GM18498 (cell line): ENCODE results near the gene HS6ST3.
"Not testable (repeated sequence)": the region's sequence is repeated elsewhere in the genome, so short reads cannot be mapped to it uniquely, and the experiment has no call there.

Source experiments
- ATAC-seq: cut with Tn5 transposase; IDR thresholded peaks from one replicate; pipeline ENCODE4 v1.9.1; 2021; ENCODE audit warnings: mild to moderate bottlenecking, moderate library complexity; ENCODE audit not compliant: unreplicated experiment

The HS6ST3 gene

DNA sequence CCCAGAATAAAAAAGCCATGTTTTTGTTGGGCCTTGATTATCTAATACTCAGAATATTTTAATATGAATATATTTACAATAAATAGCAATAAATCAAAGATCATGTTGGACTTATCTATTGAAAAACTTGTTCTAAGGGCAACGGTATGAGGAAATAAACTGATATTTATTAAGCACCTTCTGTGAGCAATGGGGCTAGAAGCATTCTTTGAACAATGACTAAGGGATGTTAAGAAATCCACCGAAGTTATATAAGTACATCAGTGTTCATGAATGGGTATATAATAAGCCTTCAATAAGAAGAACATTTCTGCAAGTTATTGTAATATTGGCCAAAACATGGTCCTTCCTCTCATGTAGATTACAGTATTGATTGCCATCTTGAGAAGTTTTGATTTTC is 682.5 kb downstream of the HS6ST3 start:
- ATAC-seq = no peak

- not testable (repeated sequence) for ATAC-seq
Observed at GRCh38 chr13:96778302-96778701, 688.4 kb downstream of the HS6ST3 start.

GRCh38 chr13:96779691-96780090 is 689.8 kb downstream of the HS6ST3 start:
- no peak for ATAC-seq

- no peak for ATAC-seq
Observed at GRCh38 chr13:96780105-96780504, 690.2 kb downstream of the HS6ST3 start.

DNA sequence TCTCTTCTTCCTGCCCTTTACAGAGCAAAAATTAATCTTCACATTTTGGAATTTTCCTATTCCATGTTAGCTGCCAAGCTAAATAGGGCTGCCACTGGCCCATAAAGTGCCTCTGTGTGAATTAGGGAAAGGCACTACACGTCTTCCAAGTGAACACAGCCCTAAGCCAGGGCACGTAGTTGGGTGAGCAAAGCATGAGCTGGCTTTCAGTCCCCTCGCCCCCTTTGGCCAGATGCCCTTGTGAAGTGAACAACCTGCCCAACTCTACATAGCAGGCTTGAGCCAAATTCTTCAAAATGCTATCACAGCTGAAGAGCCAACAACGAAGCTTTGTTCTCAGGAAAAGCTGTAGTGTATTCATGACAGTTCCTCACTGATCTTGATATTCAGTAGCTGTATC is 691.2 kb downstream of the HS6ST3 start:
- ATAC-seq = no peak

DNA sequence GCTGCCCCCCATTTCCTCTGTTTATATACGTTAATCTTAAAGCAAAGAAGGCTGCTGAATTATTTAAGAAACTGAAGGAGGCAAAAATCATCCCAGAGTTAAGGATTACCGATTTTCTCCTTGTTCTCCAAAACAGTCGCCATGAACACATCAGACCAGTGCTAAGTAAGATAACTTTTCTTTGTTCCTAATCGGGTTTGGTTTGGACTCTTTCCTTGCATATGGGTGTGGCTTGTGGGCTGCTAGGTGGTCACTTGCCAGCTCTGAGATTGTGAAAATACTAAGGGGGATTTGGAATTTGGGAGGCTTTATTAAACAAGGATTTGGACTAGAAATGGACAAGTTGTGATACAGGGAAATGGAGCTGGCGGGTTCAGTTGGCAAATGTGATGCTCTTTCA is 692.3 kb downstream of the HS6ST3 start:
- no peak for ATAC-seq

DNA sequence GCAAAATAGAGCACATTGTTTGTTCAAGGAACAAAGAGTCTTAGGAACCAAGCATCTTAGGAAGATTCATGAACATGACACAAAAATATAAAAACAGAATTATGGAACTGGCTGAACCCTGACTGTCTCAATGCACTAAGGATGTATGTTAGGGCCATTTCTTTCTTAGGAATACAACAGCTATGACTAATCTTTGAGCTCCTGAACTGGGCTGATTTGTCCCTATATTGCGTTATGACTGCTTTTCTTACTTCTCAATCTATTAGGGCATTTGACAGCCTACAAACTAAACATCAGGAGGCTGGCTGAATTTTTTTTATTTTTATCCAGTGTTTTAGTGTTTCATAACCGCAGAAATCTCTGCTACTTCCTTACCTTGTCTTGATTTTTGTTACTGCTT is 693.1 kb downstream of the HS6ST3 start:
- no peak for ATAC-seq

DNA sequence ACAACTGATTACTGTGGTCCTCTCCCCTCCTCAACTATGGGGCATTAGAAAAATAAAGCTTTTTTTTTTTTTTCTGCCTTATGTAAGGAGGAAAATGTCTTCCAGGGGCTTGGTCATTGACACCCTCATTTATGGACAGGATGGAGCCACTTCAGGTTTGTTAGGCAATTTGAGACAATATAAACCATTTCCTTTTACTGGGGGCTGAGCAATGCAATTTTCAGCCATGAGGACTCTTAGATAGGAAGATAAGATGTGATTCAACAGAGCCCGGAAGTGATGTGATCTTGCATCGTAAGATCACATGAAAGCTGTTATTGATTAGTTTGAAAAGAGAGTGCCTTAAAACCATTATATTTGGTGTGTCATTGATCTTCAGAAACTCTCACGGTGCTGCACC is 693.6 kb downstream of the HS6ST3 start:
- no peak for ATAC-seq

- no peak for ATAC-seq
Observed at GRCh38 chr13:96785986-96786385, 696.1 kb downstream of the HS6ST3 start.

DNA sequence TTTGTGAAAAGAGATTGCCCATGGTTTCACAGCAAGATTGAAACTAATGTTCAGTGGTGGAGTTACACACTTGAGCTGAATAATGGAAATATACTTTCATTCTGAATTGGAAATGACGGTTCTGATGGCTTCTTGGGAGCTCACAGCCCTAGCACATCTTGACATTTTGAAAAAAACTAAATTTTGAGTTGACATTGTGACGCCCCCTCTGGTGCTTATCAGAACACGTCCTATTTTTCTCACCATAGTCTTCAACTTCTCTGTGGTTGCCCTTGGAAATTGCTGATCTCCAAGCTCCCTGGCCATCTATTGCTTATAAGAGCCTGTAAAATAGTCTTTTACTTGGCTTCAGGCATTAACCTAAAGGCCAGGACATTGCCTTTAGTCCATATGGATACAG is 702.3 kb downstream of the HS6ST3 start:
- ATAC-seq = no peak

DNA sequence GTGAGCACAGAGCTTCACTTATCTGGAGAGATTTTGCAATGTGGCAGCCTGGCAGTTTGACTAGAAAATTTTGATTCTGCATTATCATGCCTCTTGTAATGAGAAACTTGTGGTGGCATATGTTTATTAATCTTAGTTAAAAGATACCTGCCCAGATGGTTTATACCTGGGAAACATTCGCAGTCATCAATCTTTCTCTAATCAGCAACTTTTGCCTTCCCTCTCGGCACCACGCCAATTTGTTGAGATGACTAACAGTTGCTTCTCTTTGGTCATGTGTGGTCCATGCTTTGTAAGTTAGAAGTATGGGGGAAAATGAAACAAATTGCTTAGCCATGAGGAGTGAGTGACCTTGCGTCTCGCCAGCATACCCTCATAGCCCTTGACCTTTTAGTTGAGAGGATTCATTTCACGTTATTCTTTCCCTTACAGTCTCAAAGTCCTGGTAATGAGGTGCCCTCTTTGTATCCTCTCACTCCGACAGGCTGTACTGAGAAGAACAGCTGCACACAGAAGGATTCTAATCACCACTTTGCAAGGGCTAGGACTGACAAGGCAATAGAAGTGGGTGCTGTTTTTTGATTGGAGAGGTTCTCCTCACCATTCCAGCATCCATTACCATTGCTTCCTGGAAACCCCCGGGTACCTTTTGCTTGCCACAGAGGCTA is 703.0 kb downstream of the HS6ST3 start:
- ATAC-seq = no peak

DNA sequence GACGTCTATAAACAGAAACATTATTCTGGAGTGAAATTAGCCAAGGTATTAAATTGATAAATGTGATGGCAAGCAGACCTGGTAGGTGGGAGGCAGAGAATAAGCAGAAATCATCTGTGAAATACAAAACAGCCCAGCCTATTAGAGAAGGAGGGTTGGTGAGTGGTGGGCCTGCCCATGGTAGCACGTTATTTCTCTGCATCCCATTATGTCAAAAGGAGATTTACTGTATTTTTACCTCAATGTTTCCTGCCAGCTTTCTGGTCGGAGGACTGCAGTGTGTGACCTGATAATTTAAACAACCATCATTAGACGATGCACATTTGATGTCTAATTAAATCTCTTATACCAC is 703.5 kb downstream of the HS6ST3 start:
- no peak for ATAC-seq

GRCh38 chr13:96794669-96795068 is 704.8 kb downstream of the HS6ST3 start:
- ATAC-seq = no peak

DNA sequence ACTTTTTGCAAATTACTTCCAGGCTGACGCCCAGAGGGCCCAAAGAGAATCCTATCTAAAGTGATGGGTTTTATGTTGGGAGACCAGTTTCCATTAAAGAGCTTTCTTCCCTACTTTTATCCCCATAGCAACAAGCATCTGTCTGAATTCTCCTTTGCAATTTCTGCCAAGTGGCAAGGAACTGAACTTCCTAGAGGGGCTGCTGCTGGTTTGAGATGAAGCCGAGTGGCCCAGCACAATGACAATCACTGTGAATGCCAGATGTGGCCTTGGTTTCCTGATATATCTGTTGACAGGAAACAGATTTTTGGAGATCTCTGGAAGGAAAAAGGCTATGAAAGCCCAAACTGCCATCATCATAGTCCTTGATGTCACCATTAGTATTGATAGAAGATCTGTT is 705.8 kb downstream of the HS6ST3 start:
- ATAC-seq = no peak

DNA sequence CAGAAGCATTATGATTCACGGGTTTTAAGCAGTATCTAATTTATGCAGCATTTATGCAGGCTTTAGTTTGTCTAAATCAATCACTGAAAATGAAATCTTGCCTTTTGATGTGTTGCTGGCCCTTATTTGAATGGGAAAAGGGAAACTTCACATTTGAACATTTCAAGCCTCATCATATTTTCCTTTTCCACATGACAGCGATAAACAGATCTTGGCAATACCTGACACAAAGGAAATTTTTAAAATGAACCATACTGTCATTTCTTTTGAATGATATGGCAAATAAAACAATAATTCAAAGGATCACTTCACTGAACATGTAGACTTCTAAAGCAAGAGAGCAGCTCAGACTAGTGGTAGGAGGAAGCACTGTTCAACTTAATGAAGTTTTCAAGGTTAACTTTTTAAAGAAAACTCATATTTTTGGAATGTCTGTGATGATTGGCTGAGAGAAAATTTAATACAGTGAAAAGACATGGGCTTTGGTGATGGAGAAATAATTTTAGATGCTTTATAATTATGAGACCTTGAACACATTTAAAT is 706.3 kb downstream of the HS6ST3 start:
- ATAC-seq = no peak

- no peak for ATAC-seq
Observed at GRCh38 chr13:96797136-96797535, 707.2 kb downstream of the HS6ST3 start.

- no peak for ATAC-seq
Observed at GRCh38 chr13:96803456-96804100, 713.7 kb downstream of the HS6ST3 start.

GRCh38 chr13:96804174-96804573 is 714.3 kb downstream of the HS6ST3 start:
- no peak for ATAC-seq

GRCh38 chr13:96806746-96807145 is 716.8 kb downstream of the HS6ST3 start:
- no peak for ATAC-seq

- no peak for ATAC-seq
Observed at GRCh38 chr13:96809366-96810096, 719.6 kb downstream of the HS6ST3 start.

GRCh38 chr13:96810104-96810503 is 720.2 kb downstream of the HS6ST3 start:
- ATAC-seq = no peak

- no peak for ATAC-seq
Observed at GRCh38 chr13:96811049-96811448, 721.1 kb downstream of the HS6ST3 start.
